Sigmoid colon (tissue), 4 donors: Measurements from ENCODE around the gene DEAF1.

Experiments
- CTCF ChIP-seq, 4 experiments: fragments of 450-650 bp in 3 of 4; fragments of 200-600 bp in 1 of 4; IDR thresholded peaks; one replicate each; pipeline ENCODE4 v1.5.1; 2016 to 2019; ENCODE audit warnings: antibody characterized with exemption in 4 of 4, mild to moderate bottlenecking in 3 of 4, moderate library complexity in 2 of 4
- EP300 ChIP-seq, 4 donors: sonication (generic); formaldehyde crosslinking; IDR thresholded peaks; one replicate each; pipeline ENCODE4 v1.6.1; 2017; ENCODE audit warnings: antibody characterized with exemption in 4 of 4
- POLR2A ChIP-seq, 2 donors: fragments of 450-650 bp; IDR thresholded peaks; one replicate each; pipeline ENCODE4 v1.6.1; 2016; ENCODE audit warnings: antibody characterized with exemption in 2 of 2, mild to moderate bottlenecking in 2 of 2, moderate library complexity in 2 of 2
- POLR2AphosphoS5 ChIP-seq, 4 donors: sonication (generic); formaldehyde crosslinking; IDR thresholded peaks; one replicate each; pipeline ENCODE4 v1.6.1; 2017; ENCODE audit warnings: antibody characterized with exemption in 4 of 4

GRCh38 chr11:678297-678696 lies 16.7 kb downstream of the DEAF1 start:
- TF ChIP-seq POLR2A (IDR thresholded peaks at IDR 0.05), result no peak
- TF ChIP-seq CTCF (IDR thresholded peaks at IDR 0.05), result no peak
- no peak for TF ChIP-seq POLR2AphosphoS5 (IDR thresholded peaks at IDR 0.05)
- no peak for TF ChIP-seq EP300 (IDR thresholded peaks at IDR 0.05)
